Thyroid gland (tissue), 4 donors: ENCODE measurements around the gene KICS2.

Experiments used
- POLR2A ChIP-seq, 2 donors: fragments of 450-650 bp; IDR thresholded peaks; one replicate each; pipeline ENCODE4 v1.6.1; 2017; ENCODE audit warnings: antibody characterized with exemption in 2 of 2, mild to moderate bottlenecking in 2 of 2, moderate library complexity in 1 of 2
- TF ChIP-seq, protein P1 (sequence below), 6 experiments: fragments of 200-600 bp in 3 of 6; fragments of 450-650 bp in 3 of 6; sonication (generic) in 3 of 6; IDR thresholded peaks; one replicate each; pipeline ENCODE4 v1.5.1; 2016 to 2019; ENCODE audit warnings: antibody characterized with exemption in 6 of 6, mild to moderate bottlenecking in 2 of 6, inconsistent platforms in 1 of 6, moderate library complexity in 1 of 6

DNA sequence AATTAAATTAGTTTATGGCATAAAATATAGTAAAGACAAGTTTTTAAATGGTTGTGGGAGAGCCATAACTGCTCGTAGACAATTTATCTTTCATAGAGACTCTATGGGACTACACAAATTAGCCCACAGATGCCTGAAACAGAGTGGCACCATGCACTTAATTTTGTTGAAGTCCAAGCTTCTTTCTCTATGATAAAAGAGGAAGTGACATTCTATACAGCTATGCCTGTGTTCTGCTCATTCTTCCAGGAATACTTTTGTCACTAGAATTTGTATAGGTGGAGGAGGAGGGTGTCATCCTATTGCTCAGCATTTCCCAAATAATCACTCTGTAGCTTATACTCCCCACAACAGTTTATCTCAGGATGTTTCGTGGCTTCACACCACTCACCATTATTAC lies 43.7 kb upstream of the KICS2 start:
- TF ChIP-seq, protein P1, sequence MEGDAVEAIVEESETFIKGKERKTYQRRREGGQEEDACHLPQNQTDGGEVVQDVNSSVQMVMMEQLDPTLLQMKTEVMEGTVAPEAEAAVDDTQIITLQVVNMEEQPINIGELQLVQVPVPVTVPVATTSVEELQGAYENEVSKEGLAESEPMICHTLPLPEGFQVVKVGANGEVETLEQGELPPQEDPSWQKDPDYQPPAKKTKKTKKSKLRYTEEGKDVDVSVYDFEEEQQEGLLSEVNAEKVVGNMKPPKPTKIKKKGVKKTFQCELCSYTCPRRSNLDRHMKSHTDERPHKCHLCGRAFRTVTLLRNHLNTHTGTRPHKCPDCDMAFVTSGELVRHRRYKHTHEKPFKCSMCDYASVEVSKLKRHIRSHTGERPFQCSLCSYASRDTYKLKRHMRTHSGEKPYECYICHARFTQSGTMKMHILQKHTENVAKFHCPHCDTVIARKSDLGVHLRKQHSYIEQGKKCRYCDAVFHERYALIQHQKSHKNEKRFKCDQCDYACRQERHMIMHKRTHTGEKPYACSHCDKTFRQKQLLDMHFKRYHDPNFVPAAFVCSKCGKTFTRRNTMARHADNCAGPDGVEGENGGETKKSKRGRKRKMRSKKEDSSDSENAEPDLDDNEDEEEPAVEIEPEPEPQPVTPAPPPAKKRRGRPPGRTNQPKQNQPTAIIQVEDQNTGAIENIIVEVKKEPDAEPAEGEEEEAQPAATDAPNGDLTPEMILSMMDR (IDR thresholded peaks at IDR 0.05), result no peak
- TF ChIP-seq POLR2A (IDR thresholded peaks at IDR 0.05), result no peak
